ENCODE measurements around the gene CTSK. TPM values are rescaled to one million over a fixed set of nuclear protein-coding genes. Genes with fewer than 3 reads are reported as not detected.

The CTSK gene
- total RNA-seq, 1 donor from 2014 or later: 0.60 TPM

DNA sequence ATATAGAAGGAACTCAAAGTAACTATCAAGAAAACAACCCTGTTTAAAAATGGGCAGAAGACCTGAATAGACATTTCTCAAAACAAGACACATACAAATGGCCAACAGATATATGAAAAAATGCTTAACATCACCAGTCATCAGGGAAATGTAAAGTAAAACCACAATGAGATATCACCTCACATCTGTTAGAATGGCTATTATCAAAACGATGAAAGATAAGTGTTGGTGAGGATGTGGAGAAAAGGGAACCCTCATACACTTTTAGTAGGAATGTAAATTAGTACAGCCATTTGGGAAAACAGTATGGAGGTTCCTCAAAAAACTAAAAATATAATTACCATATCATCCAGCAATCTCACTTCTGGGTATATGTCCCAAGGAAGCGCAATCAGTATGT is 45.5 kb downstream of the CTSK start:
- DNase-seq (ENCODE audit: low read depth in 2 of 2): no peak

GRCh38 chr1:150761801-150762200 is 46.3 kb downstream of the CTSK start:
- DNase-seq (ENCODE audit: low read depth in 2 of 2): no peak

DNA sequence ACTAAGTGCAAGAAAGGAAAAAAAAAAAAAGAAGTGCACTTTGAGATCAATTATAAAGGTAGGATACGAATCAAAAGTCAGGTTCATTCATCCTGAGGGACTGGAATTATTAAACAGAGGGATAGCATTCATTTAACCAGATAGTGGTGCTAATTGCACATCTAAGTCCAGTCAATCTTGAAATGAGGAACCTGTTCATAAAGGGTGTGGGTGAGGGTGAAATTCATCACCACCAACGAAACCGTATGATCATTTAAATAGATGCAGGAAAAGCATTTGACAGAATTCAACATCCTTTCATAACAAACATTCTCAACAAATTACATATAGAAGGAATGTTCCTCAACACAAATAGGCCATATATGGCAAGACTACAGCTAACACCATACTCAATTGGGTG is 48.0 kb downstream of the CTSK start:
- DNase-seq (ENCODE audit: low read depth in 2 of 2): no peak

- no peak for DNase-seq (ENCODE audit: low read depth in 2 of 2)
These were observed 54.6 kb downstream of the CTSK start for GRCh38 chr1:150753416-150753815.

- no peak for DNase-seq (ENCODE audit: low read depth in 2 of 2)
These were observed 56.6 kb downstream of the CTSK start for GRCh38 chr1:150751443-150751842.

DNA sequence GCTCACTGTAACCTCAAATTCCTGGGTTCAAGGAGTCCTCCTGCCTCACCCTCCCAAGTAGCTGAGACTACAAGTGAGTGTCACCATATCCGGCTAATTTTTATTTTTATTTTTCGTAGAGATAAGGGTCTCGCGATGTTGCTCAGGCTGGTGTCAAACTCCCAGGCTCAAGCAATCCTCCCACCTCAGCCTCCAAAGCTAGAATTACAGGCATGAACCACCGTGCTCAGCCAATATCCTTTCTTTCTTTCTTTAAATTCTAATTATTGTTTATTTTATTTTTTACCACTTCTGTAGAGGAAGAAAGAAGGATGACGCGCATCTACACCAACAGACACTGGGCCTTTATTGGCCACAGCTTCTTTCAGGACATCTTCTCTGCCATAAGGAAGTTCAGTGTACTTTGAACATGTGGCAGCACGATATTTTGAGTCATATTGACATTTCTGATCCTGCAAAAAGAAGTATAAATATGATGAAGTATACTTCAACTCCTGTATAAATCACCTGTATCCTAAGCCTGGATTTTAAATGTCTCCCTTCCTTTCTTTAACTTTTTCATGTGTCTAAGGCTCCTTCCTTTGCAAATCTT is 58.2 kb downstream of the CTSK start:
- no peak for DNase-seq (ENCODE audit: low read depth in 2 of 2)

DNA sequence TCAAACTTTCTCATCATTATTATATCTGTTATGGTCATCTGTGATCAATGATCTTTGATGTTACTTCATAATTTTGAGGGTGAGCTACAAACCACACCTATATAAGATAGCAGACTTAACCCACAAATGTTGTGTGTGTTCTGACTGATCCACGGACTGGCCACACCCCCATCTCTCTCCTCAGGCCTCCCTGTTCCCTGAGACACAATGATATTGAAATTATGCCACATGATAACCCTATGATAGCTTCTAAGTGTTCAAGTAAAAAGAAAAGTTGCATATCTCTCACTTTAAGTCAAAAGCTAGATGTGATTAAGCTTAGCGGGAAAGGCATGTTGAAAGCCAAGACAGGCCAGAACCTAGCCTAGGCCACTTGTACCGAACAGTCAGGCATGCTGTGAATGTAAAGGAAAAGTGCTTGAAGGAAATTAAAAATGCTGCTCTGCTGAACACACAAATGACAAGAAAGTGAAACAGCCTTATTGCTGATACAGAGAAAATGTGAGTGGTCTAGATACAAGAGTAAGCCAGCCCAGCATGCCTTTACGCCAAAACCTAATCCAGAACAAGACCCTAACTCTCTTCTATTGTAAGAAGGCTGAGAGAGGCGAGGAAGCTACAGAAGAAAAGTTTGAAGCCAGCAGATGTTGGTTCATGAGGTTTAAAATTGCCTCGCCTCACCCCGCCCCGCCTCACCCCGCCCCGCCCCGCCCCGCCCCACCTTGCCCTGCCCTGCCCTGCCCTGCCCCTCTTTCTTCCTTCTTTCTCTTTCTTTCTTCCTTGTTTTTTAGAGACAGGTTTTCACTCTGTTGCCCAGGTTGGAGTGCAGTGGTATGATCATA is 59.0 kb downstream of the CTSK start:
- no peak for DNase-seq (ENCODE audit: low read depth in 2 of 2)

Other genes with a start within 250 kb of the CTSK start
- 114 and 208 TPM in 2 replicates for gene MCL1, start 228.7 kb downstream of the CTSK start, total RNA-seq
- gene ENSA, start 178.6 kb downstream of the CTSK start, total RNA-seq: 66.0 and 75.2 TPM in 2 replicates
- 9.1 and 10.0 TPM in 2 replicates for gene GOLPH3L, start 111.1 kb downstream of the CTSK start, total RNA-seq
- gene HORMAD1, start 87.4 kb downstream of the CTSK start, total RNA-seq: 0.20 TPM in 1 of 2 replicates, not detected in the other
- 31.4 and 38.3 TPM in 2 replicates for gene CTSS, start 42.5 kb downstream of the CTSK start, total RNA-seq
- gene ARNT, start 68.3 kb upstream of the CTSK start, total RNA-seq: 12.9 and 19.0 TPM in 2 replicates
- not detected in 2 replicates for gene CTXND2, start 78.9 kb upstream of the CTSK start, total RNA-seq
- 21.1 and 28.6 TPM in 2 replicates for gene SETDB1, start 118.1 kb upstream of the CTSK start, total RNA-seq
- 66.7 and 97.4 TPM in 2 replicates for gene CERS2, start 166.6 kb upstream of the CTSK start, total RNA-seq
- not detected in 2 replicates for gene ANXA9, start 174.0 kb upstream of the CTSK start, total RNA-seq
- gene MINDY1, start 198.6 kb upstream of the CTSK start, total RNA-seq: 7.6 and 9.9 TPM in 2 replicates
- gene PRUNE1, start 200.2 kb upstream of the CTSK start, total RNA-seq: 3.5 and 5.6 TPM in 2 replicates
- under 0.01 and 0.20 TPM in 2 replicates for gene BNIPL, start 228.3 kb upstream of the CTSK start, total RNA-seq
- 0.79 and 0.87 TPM in 2 replicates for gene C1orf56, start 239.5 kb upstream of the CTSK start, total RNA-seq

All from lung microvascular endothelial cell (primary cell).